Activated CD4-positive, alpha-beta T cell treated with anti-CD3 and anti-CD28 coated beads, Interleukin-2, Interleukin-4, amounts not matched to agents 100 ng/mL and 50 ng/mL, durations not matched to agents 16 hours and 8 hours (primary cell): Measurements from ENCODE around the gene SPNS2.
A peak's percentile ranks its signal among the peaks of the same experiment; 100 is the strongest.

ENCODE experiments used
- DNase-seq: peaks from one replicate; pipeline ENCODE4 v3.0.0-alpha.2; 2020; ENCODE audit warnings: low spot score

The SPNS2 gene

DNA sequence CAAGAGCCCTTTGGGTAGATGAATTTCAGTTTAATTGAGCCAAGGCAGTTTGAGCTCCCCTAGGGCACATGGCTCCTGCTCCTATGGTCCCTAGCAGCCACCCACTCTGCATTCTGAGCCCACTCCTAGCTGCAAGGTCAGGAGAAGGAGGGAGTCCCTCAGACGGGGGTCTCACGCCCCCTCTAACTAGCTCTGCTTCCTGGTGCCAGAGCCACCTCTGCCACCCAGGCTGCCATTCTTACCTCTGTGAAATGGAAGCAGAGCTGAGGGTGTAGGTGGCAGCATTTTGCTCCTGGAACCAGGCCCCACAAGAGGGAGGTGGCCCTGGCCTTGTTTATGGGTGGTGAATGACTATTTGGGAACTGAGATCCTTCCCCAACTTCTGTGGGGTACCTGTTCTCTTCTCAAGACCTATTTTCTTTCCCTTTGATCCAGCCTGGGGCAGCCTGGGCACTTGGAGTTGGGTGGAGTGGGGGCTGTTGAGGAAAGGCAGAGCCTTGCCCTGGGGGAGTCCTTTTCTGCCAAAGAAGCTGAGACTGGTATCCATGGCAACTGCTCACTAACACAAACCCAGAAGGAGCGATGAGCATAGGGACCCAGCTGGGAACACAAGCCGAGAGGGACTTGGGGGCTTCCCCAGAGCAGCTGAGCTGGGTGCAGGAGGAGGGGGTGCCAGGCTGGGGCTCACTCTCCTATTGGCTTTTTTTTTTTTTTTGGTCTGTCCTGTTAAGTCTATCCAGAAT is 4.8 kb downstream of the SPNS2 start:
- DNase-seq, result no peak

DNA sequence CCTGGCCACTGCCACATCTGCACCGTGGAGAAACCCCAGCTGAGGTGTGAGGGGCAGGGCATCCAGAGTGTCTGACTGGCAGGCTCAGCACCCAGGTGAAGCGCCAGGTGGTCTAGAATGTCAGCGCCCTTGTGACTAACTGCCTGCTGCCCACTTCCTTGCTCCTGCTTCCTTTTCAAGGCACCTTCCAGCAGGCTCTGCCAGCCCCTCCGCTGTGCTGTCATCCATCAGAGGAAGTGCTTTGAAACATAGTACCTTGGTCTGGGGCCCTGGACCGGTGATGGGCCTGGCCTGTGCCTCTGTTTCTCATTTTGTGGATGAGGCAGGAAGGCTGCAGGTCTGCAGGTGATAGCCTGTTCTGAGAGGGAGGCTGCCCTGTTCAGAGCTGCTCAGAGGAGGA is 5.5 kb downstream of the SPNS2 start:
- no peak for DNase-seq

DNA sequence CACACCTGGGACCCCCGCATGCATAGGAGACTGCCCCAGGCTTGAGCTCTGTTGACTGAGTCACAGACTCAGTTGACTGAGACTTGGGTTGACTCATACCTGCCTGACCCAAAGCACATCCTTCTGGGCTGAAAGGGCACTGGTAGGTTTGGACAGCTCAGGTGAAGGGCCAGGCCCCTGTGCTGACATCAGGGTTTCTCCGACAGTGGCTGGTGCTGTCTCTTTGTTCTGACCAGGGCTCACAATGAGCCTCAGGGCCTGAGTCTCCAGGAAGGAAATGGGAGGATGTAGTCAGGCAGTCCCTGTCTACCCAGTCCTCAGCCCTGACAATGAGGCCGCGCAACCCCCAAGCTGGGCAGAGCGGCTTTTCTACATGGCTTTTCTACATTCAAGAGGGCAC is 6.5 kb downstream of the SPNS2 start:
- no peak for DNase-seq

DNA sequence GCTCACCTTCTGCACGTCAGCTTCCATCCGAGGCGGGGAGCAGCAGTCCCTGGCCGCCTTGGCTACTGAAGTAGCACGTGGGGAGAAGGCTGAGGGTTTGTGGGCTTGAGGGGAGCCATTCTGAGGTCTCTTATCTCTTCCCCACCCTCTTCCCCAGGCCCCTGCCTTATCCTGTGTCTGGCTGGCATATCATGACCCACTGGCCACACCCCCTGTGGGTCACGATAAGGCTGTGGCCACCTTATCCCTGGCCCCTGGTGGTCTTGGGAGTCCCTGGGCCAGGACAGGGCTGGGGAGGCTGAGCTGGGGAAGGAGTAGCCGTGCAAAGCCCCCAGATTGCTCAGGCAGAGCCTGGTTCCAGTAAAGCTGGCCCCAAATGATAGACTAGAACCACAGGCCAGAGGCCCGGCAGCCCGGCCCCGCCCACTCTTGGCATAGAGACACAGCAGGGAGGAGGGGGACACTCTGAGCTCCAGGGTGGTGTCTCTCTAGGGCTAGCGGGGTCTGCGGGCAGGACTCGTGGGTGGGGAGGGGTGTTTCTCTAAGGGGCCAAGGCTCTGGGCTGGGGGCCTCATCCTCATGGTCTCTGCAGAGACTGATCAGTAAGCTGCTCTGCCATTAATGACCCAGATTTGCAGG is 7.6 kb downstream of the SPNS2 start:
- DNase-seq, result no peak

DNA sequence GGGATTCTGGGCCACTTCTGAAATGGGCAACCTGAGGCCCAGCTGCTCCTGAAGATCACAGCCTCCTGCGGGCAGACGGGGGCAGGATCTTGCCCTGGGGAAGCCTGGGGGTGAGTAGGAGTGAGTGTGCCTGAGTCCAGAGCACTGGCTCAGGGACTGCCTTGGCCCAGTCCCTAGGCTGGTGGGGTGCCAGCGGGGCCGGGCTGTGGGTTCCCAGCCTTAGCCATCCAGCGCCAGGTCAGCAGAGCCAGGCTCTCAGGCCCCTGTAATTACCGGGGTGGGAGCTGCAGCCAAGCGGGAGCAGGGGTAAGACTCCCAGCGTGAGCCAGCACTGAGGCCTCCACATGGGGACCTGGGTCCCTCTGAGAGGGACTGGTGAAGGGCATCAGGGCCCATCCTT is 8.2 kb downstream of the SPNS2 start:
- no peak for DNase-seq

DNA sequence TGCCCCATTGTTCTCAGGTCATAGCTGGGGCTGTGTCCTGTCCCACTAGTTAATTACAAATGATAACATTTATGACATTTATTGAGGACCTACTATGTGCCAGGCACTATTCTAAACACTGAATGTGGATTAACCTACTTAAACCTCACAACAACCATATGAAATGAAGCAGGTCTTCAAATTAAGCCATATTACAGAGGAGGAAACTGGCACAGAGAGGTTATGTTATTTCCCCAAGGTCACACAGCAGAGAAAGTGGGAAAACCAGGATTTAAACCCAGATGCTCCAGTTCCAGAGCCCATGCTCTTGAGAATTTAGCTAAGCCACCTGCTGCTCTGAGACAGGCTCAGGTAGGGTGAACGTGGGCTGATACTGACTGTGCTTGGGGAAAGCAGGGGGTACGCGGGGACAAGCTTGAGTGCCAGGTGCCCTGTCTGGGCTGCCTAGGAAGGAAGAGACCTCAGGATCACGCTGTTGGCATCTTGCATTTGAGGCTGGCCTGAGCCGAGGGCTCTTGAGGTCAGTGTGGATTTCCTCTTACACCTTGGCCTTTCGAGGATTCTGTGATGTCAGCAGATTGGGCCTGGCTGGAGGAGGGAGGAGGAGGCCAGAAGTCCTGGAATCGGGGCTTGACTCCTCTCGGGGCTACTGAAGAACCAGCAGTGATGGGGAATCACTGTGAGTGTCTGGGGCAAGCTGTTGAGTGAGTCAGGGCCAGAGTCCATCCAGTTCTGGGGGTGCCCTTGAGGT is 8.9 kb downstream of the SPNS2 start:
- no peak for DNase-seq

DNA sequence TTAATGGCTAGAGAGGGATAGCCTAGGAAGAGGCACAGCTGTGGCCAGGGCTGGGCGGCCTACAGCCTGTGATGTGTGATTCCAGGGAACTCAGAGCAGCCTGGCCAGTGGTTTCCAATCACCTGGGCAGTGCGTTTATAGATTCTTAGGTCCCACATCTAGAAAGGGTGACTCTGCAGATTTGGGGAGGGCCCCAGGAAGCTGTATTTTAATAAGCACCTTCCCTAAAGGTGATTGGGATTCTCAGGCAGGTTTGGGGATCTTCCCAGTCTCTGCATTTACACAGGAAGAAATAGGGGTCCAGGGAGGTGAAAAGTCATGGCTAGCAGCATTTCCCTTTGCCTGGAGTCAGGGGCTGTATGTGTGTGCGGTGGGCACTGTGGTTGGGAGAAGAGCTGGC is 9.5 kb downstream of the SPNS2 start:
- no peak for DNase-seq

DNA sequence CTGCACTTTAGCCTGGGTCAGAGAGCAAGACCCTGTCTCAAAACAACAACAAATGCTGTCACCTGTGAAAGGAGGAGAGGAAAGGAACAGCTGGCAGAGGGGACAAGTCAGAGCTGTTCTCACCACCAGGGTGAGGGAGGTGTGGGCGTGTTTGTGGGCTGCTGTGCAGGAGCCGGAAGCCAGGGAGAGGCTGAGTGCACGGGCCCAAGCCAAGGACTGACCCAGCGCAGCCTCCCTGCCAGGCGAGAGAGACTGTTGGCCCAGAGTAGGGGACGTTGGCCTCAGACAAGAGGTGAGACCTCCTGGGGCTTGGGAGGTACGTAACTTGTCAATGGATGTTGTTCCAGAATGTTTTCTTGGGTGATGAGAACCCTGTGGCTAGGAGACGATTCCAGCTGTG is 10.7 kb downstream of the SPNS2 start:
- DNase-seq, result peak; percentile 35

DNA sequence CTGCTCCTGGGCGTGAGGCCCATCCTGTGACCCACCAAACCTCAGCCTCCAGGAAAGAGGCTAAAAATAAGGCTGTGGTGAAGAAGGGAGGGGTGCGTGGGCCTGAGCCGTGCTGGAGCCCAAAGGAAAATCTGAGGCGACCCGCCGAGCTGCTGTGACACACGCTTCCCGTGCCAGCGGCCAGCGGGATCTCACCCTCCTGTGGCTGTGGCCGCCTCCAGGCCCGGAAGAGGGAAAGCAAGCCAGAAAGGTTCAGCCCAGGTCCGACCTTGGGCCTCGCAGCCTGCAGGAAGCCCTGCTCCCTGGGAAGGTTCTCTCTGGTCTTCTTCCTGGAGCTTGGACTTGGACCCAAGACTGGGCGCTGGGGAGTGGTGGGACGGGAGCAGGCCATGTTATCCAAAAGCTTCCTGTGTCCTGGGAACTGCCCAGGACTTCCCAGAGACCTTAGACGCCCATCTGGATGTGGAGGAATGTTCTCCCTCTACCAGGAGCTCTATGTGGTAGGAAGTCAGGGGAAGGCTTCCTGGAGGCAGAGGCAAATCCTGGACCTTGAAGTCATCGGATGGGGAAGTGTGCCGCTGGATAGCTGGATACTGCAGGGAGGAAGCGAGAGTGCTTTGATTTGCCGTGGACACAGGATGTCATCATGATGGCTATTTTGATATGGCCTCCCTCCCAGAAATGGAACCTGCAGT is 11.4 kb downstream of the SPNS2 start:
- no peak for DNase-seq

DNA sequence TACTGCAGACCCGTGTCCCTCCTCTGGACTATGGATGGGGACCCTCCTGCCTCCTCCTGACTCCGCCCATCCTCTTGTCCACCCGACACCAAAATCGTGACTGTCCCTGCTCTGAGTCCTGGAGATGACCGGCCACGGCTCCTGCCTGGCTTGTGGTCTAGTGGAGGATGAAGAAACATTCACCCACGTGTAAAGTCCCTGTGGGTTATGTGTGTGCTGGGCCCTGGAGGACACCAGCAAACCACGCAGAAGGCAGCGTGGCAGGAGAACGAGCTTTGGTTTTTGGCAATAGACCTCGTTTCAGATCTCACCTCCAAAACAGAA is 11.9 kb downstream of the SPNS2 start:
- DNase-seq, result no peak

DNA sequence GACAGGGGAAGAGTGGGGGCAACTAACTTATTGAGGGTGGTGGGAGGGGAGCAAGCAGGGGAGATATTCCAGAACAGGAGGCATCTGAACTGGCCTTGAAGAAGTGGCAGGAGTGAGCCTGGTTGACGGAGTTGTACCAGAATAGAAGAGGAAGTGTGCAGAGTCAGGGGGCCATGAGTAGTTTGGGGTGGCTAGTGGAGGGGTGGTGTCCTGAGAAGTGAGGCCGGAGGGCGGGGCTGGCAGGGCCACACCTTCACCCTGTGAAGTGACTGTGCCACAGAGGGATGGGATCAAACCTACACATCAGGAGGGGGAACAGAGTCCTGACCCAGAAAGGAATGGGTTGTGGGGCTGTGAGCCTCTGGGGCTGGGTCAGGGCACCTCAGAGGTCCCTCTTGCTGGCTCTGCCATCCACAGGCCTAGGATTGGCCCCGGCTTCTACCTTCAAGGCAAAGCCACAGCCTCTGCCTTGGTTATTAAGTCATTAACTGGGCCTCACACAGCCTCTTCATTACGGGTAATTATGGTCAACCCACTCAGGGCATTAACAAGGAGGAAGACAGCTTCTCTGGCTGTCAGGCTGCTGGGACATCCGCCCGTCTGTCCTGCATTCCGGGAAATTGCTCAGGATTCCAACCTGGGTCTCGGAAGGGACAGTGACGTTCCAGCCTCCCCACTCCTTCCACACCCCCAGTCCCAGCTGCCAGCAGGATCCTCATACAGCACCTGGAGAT is 12.7 kb downstream of the SPNS2 start:
- DNase-seq, result no peak

DNA sequence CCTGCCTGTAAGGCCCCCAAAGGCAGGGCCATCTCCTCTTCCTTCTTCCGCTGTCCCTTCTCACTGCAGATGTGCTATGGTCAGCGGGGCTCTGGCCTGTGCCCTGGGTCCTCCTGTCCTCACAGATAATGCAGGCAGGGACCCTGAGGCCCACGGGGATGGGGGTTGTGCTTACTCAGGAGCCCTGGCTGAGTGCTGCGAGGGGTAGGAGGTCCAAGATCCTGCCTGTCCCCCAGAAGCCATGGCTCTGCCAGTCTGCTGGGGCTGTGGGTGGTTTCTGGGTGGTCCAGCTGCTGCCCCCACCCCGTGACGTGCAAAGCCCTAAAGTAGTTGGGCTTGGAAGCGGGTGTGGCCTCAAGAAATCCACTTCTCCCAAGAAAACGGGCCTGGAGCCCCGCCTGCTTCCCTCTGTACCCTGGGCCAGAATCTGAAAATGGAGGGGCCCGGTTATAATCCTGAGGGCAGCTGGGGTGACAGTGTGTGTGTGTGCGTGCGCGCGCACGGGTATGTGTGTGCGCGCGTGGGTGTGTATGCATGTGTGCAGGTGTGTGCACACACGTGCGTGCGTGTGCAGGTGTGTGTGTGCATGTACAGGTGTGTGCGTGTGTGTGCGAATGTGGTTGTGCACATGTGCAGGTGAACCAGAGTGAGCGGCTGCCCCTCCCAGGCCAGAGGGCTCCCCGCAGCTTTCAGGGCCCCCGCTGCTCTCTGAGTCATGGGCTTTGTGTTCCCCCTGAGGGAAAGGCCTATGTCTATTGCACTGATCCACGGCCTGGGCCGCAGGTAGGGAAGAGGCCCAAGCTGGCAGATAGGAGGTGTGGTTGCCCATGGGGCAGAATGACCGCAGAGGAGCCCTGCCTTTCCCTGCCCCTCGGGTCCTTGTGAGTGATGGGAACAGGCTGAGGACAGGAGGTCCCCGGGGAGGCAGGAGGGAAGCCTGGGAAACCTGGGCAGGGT is 13.8 kb downstream of the SPNS2 start:
- no peak for DNase-seq

DNA sequence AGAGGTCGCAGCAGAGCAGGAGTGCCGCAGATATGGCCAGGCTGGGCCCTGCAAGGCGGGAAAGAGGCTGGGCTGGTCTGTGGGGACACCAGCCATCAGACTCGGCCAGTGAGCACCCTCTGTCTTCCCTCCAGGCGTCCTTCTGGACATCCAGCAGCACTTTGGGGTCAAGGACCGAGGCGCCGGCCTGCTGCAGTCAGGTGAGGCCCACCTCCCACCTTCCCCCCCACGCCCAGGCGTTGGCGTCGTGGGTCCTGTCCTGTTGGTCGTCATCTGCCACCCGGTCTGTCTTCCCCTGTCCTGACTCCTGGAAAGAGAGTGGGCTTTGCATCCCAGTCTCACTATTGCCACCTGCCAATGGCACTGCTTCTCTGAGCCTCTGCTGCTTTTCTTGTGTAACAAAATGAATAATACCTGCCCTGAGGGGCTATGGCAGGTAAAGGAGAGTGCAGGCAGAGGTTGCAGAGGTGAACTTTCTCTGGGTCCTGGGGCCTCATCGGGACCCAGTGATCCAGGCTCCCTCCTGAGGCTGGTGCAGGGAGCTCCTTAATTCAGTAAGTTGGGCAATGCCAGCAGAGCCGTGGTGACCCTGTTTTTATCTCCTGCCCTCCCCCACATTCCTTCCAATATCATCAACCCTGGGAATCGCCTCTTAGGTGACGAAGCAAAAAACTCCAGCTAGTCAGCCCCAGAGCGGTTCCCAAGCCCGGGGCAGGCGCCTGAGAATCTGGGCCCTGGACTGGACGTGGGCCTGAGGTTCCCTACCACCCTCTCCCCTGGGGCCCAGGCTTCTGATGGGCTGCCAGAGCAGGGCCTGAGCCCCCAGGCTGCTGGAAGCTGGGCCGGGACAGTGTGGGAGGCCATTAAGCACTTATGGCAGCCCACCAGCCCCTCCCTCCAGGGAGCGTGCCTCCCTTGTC is 14.7 kb downstream of the SPNS2 start:
- DNase-seq, result no peak

DNA sequence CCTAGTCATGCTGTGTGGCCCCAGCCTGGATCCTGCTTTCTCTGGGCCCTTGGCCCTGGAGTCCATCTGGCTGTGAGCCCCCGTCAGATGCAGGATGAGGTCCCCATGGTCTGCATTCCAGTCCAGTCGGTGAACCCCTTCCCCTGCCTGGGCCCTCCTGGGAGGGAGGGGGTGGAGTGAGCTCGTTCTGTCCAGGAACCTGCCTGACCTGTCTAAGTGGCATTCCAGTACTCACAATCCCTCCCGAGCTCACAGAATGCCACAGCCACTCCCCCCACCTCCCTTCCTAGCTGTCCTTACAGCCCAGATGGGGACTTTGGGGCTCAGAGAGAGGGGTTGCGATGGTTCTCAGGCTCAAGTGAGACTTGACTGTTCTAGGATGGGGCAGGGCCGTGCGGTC is 15.5 kb downstream of the SPNS2 start:
- DNase-seq, result no peak

DNA sequence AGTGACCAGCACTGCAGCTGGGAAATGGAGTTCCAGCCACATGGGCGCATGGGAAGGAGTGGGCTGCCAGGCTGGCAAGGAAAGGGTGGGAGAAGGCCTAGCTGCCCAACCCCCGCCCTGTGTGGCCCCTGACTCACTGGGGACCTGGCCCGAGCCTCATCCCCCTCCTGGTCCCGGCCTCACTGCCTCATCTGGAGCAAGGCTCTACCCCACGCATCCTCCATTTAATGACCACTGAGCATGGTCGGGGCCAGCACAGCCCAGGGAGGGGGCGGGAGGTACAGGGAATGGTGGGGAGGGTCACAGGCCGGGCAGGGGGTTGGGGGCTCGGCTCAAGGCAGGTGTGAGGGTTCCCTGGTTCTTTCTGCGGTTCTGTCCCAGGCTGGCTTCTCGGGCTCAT is 16.1 kb downstream of the SPNS2 start:
- no peak for DNase-seq

DNA sequence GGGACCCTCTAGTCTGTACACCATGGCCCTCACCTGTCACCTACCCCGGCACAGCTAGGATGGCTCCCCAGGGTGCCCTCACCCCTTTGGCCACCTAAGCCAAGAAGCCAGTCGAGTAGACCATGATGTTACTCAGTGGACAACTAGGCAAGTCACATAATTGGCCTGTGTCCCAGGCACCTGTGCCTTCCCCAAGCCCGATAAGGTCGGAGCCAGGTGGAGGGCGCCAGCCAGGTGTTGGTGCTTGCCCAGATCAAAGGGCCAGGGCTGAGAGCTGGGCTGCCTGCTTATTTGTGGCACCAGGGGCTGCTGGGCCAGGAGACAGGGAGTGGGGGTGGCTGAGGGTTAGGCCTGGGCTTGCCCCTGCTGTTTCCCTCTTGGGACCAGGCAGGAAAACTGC is 16.8 kb downstream of the SPNS2 start:
- no peak for DNase-seq

DNA sequence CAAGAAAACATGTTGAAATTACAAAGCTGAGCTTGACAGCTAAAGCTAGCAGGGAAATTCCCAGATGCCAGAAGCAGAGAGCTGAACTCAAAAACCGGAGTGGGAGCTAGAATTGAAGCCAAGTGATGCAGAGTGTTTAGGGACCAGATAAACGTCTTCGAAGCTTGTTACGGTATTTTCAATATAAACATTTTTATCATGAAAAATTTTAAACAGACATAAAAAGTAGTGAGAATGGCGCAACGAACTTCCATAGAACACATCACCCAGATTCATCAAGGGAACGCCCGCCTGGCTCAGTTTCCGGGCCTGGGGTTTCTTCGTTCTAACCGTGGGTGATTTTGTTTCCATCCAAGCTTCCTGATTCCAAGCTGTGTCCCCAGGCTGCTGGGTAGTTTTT is 18.1 kb downstream of the SPNS2 start:
- no peak for DNase-seq

DNA sequence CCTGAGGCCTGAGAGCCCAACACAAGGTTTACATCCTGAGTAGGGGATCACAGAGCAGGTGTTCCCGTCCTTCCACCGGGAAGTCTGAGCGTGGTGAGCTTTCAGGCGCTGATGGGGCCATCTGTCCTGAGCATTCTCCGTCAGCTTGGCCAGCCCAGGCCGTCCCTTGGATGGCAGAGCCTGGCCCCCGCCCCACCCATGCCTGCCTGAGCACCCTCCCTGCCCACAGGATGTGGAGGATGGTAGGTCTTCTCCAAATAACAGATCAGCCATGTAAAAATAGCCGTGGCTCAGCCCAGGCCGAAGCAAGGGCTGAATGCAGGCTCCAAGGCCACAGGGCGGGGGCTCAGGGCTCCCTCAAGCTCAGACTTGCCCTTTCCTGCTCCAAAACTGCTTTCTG is 20.2 kb downstream of the SPNS2 start:
- no peak for DNase-seq

DNA sequence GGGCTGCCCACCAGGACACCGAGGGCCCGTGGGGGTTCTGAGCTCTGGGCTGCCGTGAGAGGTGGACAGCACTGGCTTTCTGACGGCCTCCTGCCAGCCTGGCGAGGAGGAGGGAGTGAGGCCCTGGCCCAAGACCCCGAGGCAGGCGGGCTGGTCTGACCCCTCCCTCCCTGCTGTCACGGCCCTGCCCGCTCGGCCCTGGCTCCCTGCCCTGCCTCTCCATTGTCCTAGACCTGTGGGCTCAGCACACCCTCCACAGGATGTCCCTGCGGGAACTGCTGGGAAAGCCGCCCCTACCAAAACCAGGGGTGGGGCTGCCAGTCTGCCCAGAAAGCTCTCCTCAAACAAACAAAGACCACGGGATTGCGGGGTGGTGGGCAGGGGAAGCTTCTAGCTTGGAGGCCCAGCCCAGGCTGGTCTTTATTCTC is 20.7 kb downstream of the SPNS2 start:
- DNase-seq, result no peak
